ENCODE data around the gene SFTPB.

The SFTPB gene

GRCh38 chr2:85705680-85706039 is 37.7 kb upstream of the SFTPB start:
- no peak for TF ChIP-seq CTCF (IDR thresholded peaks at IDR 0.05)

- no peak for TF ChIP-seq CTCF (IDR thresholded peaks at IDR 0.05)
These were observed 37.0 kb upstream of the SFTPB start for GRCh38 chr2:85704800-85705679.

GRCh38 chr2:85704038-85704437 is 36.0 kb upstream of the SFTPB start:
- no peak for TF ChIP-seq CTCF (IDR thresholded peaks at IDR 0.05)

- no peak for TF ChIP-seq CTCF (IDR thresholded peaks at IDR 0.05)
These were observed 35.3 kb upstream of the SFTPB start for GRCh38 chr2:85703329-85703728.

GRCh38 chr2:85702800-85703199 is 34.8 kb upstream of the SFTPB start:
- TF ChIP-seq CTCF (IDR thresholded peaks at IDR 0.05), result no peak

- TF ChIP-seq CTCF (IDR thresholded peaks at IDR 0.05), result no peak
These were observed 34.2 kb upstream of the SFTPB start for GRCh38 chr2:85702172-85702571.

- TF ChIP-seq CTCF (IDR thresholded peaks at IDR 0.05), result no peak
These were observed 31.3 kb upstream of the SFTPB start for GRCh38 chr2:85699325-85699724.

- no peak for TF ChIP-seq CTCF (IDR thresholded peaks at IDR 0.05)
These were observed 30.9 kb upstream of the SFTPB start for GRCh38 chr2:85698880-85699254.

Measured in LNCAP (cell line).